DND-41 (cell line): ENCODE measurements around the gene PDLIM1.

Experiments
- CTCF ChIP-seq: IDR thresholded peaks from 2 replicates; pipeline ENCODE4 v1.5.1; 2012; ENCODE audit warnings: borderline replicate concordance, low read length, moderate library complexity, mild to moderate bottlenecking; ENCODE audit not compliant: poor library complexity, severe bottlenecking; ENCODE audit errors: extremely low read depth
- EZH2 ChIP-seq: IDR thresholded peaks from 3 replicates; pipeline ENCODE4 v1.6.1; 2012; ENCODE audit warnings: borderline replicate concordance, low read depth, mild to moderate bottlenecking, moderate library complexity, low read length, inconsistent platforms; ENCODE audit not compliant: severe bottlenecking

- TF ChIP-seq CTCF (no peak), EZH2 (no peak)
Observed at GRCh38 chr10:95221124-95221523, 69.7 kb downstream of the PDLIM1 start.
